GM12872 (cell line): ENCODE results near the gene UTP20.

ENCODE experiments used
- TF ChIP-seq, protein P1 (sequence below): IDR thresholded peaks from 3 replicates; pipeline ENCODE4 v1.5.1; 2011; ENCODE audit warnings: low read depth, mild to moderate bottlenecking, low read length, moderate library complexity; ENCODE audit not compliant: insufficient read depth

Gene UTP20

DNA sequence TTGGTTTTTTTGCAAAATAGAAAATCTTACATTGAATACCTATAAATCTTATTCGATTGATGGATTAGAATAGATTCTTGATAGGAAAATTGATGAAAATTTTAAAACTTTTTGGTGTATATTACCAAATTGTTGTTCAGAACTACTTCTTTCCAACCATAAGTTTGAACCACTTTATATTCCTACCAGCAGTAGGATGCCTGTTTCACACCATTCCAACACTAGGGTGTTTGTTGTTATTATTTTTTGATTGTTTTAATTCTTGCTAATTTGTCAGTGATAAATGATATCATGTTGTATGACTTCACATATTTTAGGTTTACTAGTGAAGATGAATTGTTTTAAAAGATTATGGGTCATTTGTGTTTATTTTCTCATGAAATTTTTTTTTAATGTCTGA lies 43.4 kb downstream of the UTP20 start:
- TF ChIP-seq, protein P1, sequence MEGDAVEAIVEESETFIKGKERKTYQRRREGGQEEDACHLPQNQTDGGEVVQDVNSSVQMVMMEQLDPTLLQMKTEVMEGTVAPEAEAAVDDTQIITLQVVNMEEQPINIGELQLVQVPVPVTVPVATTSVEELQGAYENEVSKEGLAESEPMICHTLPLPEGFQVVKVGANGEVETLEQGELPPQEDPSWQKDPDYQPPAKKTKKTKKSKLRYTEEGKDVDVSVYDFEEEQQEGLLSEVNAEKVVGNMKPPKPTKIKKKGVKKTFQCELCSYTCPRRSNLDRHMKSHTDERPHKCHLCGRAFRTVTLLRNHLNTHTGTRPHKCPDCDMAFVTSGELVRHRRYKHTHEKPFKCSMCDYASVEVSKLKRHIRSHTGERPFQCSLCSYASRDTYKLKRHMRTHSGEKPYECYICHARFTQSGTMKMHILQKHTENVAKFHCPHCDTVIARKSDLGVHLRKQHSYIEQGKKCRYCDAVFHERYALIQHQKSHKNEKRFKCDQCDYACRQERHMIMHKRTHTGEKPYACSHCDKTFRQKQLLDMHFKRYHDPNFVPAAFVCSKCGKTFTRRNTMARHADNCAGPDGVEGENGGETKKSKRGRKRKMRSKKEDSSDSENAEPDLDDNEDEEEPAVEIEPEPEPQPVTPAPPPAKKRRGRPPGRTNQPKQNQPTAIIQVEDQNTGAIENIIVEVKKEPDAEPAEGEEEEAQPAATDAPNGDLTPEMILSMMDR = no peak

DNA sequence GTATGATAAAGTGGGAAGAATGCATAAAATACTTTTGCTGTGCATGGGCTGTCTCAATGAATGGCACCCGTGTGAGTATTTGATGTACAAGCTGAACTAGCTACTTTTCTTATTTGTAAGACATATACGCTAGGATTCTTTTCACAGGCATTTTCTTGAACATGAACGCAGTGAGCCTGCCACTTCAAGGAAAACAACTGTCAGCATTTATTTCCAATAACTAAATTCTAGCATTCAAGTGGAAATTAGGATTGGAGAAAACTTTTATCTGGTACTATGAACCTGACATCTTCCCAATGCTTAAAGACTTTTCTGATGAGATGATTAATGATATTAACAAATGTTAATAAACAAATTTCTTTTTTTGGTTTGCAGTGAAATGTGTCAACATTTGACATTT lies 45.7 kb downstream of the UTP20 start:
- TF ChIP-seq, protein P1 = no peak

DNA sequence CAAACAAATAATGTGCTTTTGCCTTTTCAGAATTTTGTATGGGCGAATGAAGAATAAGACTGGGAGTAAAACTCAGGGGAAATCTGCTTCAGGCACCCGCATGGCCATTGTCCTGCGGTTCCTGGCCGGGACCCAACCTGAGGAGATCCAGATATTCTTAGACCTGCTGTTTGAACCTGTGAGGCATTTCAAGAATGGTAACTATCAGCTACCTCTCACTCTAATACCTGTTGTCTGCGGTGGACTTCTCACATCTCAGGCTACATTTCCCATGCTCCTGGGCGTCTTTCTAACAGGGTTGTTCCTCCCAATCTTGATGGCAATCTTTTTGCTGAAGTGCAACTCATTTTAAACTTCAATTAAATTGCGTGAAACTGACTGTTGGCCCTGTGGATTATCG lies 47.1 kb downstream of the UTP20 start:
- TF ChIP-seq, protein P1 = no peak

DNA sequence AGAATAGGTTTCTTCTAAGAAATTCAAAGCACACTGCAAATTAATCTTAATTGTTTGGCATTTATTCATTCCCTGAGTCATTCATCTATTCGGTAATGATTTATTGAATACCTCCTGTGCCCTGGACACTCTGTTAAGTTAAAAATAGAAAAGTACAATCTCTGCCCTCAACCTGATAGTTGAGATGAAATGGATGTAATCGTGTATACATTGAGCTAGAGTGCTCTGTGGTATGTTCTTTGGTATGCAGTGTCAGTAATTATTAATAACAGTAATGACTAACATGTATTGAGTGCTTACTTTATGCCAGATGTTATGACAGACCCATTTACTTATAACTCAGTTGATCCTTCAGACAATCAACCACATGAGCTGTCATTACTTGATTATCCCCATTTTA lies 47.6 kb downstream of the UTP20 start:
- TF ChIP-seq, protein P1 = no peak

DNA sequence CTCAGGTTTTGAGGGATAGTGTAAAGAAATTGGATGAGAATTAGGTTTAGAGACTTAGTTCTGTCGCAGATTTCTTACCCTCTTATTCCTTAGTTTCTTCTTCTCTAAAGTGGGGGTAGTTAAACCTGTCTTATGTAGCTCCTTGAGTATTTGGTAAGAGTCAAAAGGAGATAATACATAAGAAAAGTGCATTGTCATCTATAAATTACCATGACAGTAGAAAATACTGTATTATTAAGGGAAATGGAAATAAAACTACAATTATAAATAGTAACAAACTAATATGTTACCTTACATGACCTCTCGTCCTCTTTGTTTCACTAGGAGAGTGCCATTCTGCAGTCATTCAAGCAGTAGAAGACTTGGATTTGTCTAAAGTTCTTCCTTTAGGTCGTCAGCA lies 49.0 kb downstream of the UTP20 start:
- TF ChIP-seq, protein P1 = no peak

DNA sequence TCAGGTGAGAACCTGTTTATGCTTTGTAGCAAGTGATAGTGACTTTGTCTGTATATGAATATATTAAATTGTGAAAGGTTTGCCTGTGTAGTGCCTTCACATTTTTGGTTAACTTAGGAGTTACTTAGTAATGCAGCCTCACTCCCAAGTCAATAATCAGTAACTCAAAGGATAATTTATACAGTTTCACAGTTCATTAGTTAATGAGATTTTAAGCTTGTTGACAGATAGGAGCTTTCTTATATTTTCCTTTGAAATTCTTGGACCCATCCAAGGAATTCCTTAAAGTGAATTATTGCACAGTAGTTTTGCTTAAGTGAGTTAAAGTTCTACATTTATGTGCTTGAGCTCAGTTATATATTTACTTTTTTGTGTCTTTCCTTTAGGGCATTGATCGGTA lies 50.7 kb downstream of the UTP20 start:
- TF ChIP-seq, protein P1 = no peak

DNA sequence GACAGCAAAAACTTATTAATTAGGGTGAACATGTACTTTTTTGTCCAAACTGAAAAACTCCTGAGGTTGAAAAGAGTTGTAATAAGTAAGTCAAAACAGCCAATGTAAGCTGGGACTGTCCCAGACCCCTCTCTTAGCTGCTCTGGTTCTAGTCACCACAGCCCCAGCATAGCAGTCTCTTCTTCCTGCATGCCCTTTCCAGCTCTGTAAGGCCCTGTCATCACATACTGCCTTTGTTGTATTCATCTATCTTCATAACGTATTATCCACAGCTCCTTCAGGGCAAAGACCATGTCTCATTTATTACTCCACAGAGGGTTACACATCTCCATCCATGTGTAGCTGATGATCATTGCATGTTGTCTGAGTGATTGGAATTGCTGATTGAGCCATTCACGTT lies 56.5 kb downstream of the UTP20 start:
- TF ChIP-seq, protein P1 = no peak

DNA sequence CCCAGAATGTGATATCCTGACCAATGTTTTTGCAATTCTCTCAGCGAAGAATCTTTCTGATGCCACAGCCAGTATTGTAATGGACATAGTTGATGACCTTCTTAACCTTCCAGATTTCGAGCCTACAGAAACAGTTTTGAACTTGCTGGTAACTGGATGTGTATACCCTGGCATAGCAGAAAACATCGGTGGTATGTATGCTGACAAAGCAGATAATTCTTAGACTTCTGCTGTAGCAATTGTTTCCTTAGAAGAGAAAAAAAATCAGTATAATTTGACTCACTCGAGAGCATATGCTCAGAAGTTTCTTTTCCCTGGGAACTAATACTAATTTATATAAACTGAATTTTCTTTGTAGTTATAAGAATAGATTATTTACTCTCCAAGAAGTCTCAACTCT lies 58.2 kb downstream of the UTP20 start:
- TF ChIP-seq, protein P1 = no peak
